Renal cortical epithelial cell (primary cell): ENCODE results near the gene RBFOX2. TPM values are rescaled to one million over a fixed set of nuclear protein-coding genes. Genes with fewer than 3 reads are reported as not detected.
"Not testable (repeated sequence)": the region's sequence is repeated elsewhere in the genome, so short reads cannot be mapped to it uniquely, and the experiment has no call there.

Source experiments
- DNase-seq: peaks from one replicate; pipeline ENCODE4 v3.0.0-alpha.2; 2011; ENCODE audit warnings: low read depth
- total RNA-seq: library from RNA; depleted of rRNA; stranded (reverse); fragments of >200 nt; gene quantifications from 2 replicates; pipeline ENCODE4 v1.2.3, GENCODE V29; 2014

Gene RBFOX2
- total RNA-seq, 1 donor from 2014 or later = 125 TPM

DNA sequence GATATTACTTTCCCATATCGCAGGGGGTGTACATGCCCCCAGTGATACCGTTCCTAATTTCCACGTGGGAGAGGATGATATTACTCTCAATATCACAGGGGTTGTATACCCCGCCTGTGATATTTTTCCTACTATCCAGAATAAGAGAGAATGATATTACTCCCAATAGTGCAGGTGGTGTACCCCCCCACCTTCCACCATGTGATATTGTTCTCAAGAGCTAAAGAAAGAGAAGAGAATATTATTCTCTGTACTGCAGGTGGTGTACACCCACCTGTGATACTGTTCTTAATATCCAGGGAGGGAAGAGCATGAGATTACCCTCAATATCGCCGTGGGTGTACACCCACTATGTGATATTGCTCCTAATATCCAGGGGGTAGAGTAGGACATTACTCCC is 328.8 kb downstream of the RBFOX2 start:
- DNase-seq = not testable (repeated sequence)

GRCh38 chr22:35697142-35697541 is 331.5 kb downstream of the RBFOX2 start:
- DNase-seq = no peak

DNA sequence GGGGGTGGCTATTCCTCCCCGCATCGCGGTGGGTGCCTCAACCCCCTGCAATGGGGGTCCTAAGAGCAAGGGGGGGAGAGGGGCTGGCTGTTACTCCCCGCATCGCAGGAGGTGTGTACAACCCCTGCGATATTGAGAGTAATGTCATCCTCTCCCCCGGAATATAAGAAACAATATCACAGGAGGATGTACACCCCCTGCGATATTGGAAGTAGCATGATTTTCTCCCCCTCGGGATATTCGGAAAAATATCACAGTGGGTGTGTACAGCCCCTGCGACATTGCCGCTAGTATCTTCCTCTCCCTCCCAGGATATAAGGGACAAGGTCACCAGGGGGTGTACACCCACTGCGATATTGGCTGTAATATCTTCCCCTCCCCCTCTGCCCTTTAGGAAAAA is 333.4 kb downstream of the RBFOX2 start:
- DNase-seq = no peak

DNA sequence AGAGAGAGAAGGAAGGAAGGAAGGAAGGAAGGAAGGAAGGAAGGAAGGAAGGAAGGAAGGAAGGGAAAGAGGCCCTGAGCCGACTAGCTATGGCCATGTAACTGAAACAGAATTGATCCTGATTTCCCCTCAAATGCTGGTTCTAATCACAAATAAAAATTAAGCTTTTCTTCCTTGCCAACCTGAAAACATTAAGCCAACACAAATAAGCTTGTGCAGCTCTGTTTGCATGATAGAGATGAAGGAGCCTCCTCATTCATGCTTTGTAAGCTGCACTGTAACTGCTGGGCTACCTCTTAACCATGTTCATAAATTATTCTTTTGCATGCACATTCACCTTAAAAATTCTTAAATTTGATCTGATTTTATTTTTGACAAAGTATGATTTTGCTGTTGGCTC is 338.6 kb downstream of the RBFOX2 start:
- no peak for DNase-seq

- no peak for DNase-seq
These were observed 339.5 kb downstream of the RBFOX2 start for GRCh38 chr22:35688913-35689675.

Other genes starting within 250 kb of the RBFOX2 start
- 4.0 and 10.4 TPM in 2 replicates for gene APOL3, start 131.9 kb upstream of the RBFOX2 start, total RNA-seq
- not detected in 2 replicates for gene APOL4, start 173.0 kb upstream of the RBFOX2 start, total RNA-seq
- 154 and 157 TPM in 2 replicates for gene APOL2, start 210.7 kb upstream of the RBFOX2 start, total RNA-seq
- gene APOL1, start 224.3 kb upstream of the RBFOX2 start, total RNA-seq = 155 and 247 TPM in 2 replicates